H1 (cell line): Measurements from ENCODE around the gene FOXD4L6. TPM values are rescaled to one million over a fixed set of nuclear protein-coding genes. Genes with fewer than 3 reads are reported as not detected.
"Not testable (repeated sequence)": the region's sequence is repeated elsewhere in the genome, so short reads cannot be mapped to it uniquely, and the experiment has no call there.

Source experiments
- CTCF ChIA-PET: fragments of 300-600 bp; sonication (Branson Sonifier 250); formaldehyde crosslinking; loops from one replicate; lab custom pipeline; 2021; ENCODE audit not compliant: partially characterized antibody; lab: Charles Lee
- POLR2A ChIA-PET: fragments of 300-600 bp; sonication (Branson Sonifier 250); formaldehyde crosslinking; loops from one replicate; lab custom pipeline; 2021; ENCODE audit warnings: inconsistent platforms; ENCODE audit not compliant: partially characterized antibody; lab: Charles Lee
- DNase-seq, 2 experiments: peaks; one replicate each; pipeline versions ENCODE4 v3.0.0 to v3.0.0-alpha.2; 2010 to 2022; ENCODE audit warnings: low spot score in 2 of 2, low read depth in 1 of 2, mixed read lengths in 1 of 2
- FAIRE-seq: peaks from 2 replicates; lab custom pipeline; 2011; peaks lifted over from hg19 to GRCh38; lab: Jason Lieb, UNC
- H2AFZ ChIP-seq: 2 replicates; pipeline ENCODE4 v1.8.1; 2012; ENCODE audit warnings: low read length, inconsistent platforms
- H2AK5ac ChIP-seq: 2 replicates; pipeline ENCODE4 v1.6.1; 2013; ENCODE audit warnings: low read depth, low read length
- H2BK120ac ChIP-seq: replicated peaks from 2 replicates; pipeline ENCODE3; 2013; ENCODE audit warnings: low read depth, low read length, inconsistent platforms
- H2BK12ac ChIP-seq: 2 replicates; pipeline ENCODE4 v1.6.1; 2013; ENCODE audit warnings: low read depth, low read length
- H2BK15ac ChIP-seq: 2 replicates; pipeline ENCODE4 v1.6.1; 2013; ENCODE audit warnings: low read length
- H2BK20ac ChIP-seq: 2 replicates; pipeline ENCODE4 v1.6.1; 2013; ENCODE audit warnings: low read length
- H2BK5ac ChIP-seq: 2 replicates; pipeline ENCODE4 v1.6.1; 2013; ENCODE audit warnings: low read depth, low read length
- H3K14ac ChIP-seq: 2 replicates; pipeline ENCODE4 v1.6.1; 2013; ENCODE audit warnings: inconsistent platforms; ENCODE audit not compliant: insufficient read length
- H3K18ac ChIP-seq: 2 replicates; pipeline ENCODE4 v1.6.1; 2013; ENCODE audit warnings: low read length; ENCODE audit errors: extremely low read depth
- H3K23ac ChIP-seq: 2 replicates; pipeline ENCODE4 v1.6.1; 2013; ENCODE audit warnings: inconsistent platforms; ENCODE audit not compliant: insufficient read length
- H3K23me2 ChIP-seq: 2 replicates; pipeline ENCODE4 v1.6.1; 2013; ENCODE audit warnings: low read depth, low read length
- H3K27ac ChIP-seq: 2 replicates; pipeline ENCODE4 v1.6.1; 2011; ENCODE audit warnings: low read depth, low read length, inconsistent platforms
- H3K27me3 ChIP-seq, 4 experiments: replicated peaks in 1 of 4; 1 replicate in 1 of 4; 2 replicates in 3 of 4; pipeline versions ENCODE4 v1.6.1 to v1.8.1; 2011 to 2013; ENCODE audit warnings: low read length in 3 of 4, mild to moderate bottlenecking in 3 of 4, inconsistent platforms in 2 of 4, mixed read lengths in 2 of 4, moderate library complexity in 1 of 4; ENCODE audit not compliant: control insufficient read depth in 3 of 4, insufficient read depth in 3 of 4; ENCODE audit errors: extremely low read depth in 1 of 4
- H3K36me3 ChIP-seq, 4 experiments: 2 replicates each; pipeline versions ENCODE4 v1.6.1 to v1.8.1; 2011 to 2013; ENCODE audit warnings: mild to moderate bottlenecking in 4 of 4, low read length in 3 of 4, moderate library complexity in 2 of 4, control low read depth in 1 of 4, inconsistent platforms in 1 of 4; ENCODE audit not compliant: insufficient read depth in 4 of 4, control insufficient read depth in 2 of 4
- H3K4ac ChIP-seq: replicated peaks from 2 replicates; pipeline ENCODE3; 2013; ENCODE audit warnings: low read length, low read depth, mixed read lengths, inconsistent platforms; ENCODE audit not compliant: insufficient read length
- H3K4me1 ChIP-seq, 4 experiments: replicated peaks in 1 of 4; 1 replicate in 1 of 4; 2 replicates in 3 of 4; pipeline versions ENCODE4 v1.6.1 to v1.8.1; 2011 to 2013; ENCODE audit warnings: low read length in 3 of 4, inconsistent platforms in 2 of 4, mixed read lengths in 1 of 4; ENCODE audit not compliant: insufficient read depth in 4 of 4, control insufficient read depth in 3 of 4
- H3K4me2 ChIP-seq, 2 experiments: 2 replicates each; pipeline versions ENCODE4 v1.6.1 to v1.8.1; 2011 to 2013; ENCODE audit warnings: low read depth in 2 of 2, low read length in 2 of 2, control low read depth in 1 of 2, inconsistent platforms in 1 of 2, mild to moderate bottlenecking in 1 of 2; ENCODE audit not compliant: insufficient read depth in 1 of 2
- H3K4me3 ChIP-seq, 4 experiments: fragments of 200-600, 300-600 bp in 1 of 4; sonication (generic), shearing (Covaris generic), sonication (Bioruptor Twin) in 1 of 4; 2 replicates each; pipeline versions ENCODE4 v1.5.1 to v1.8.1; 2011 to 2016; ENCODE audit warnings: low read length in 4 of 4, low read depth in 3 of 4, control low read depth in 2 of 4, inconsistent platforms in 2 of 4, mild to moderate bottlenecking in 2 of 4, mixed read lengths in 1 of 4, moderate library complexity in 1 of 4; ENCODE audit not compliant: insufficient read depth in 2 of 4; ENCODE audit errors: extremely low read depth in 1 of 4
- H3K56ac ChIP-seq: replicated peaks from 2 replicates; pipeline ENCODE3; 2013; ENCODE audit warnings: low read depth, mild to moderate bottlenecking, mixed read lengths, low read length, inconsistent platforms; ENCODE audit not compliant: insufficient read length
- H3K79me1 ChIP-seq: 2 replicates; pipeline ENCODE4 v1.6.1; 2013; ENCODE audit warnings: low read depth, low read length, control low read depth
- H3K79me2 ChIP-seq, 2 experiments: 2 replicates each; pipeline versions ENCODE4 v1.6.1 to v1.8.1; 2012 to 2013; ENCODE audit warnings: low read length in 2 of 2, mild to moderate bottlenecking in 2 of 2, inconsistent platforms in 1 of 2; ENCODE audit not compliant: insufficient read depth in 2 of 2, control insufficient read depth in 1 of 2
- H3K9ac ChIP-seq, 4 experiments: replicated peaks in 1 of 4; 1 replicate in 1 of 4; 2 replicates in 3 of 4; pipeline versions ENCODE4 v1.6.1 to v1.8.1; 2011 to 2013; ENCODE audit warnings: low read depth in 3 of 4, low read length in 3 of 4, control low read depth in 2 of 4, mild to moderate bottlenecking in 2 of 4, moderate library complexity in 2 of 4, inconsistent platforms in 1 of 4; ENCODE audit errors: extremely low read depth in 1 of 4
- H3K9me3 ChIP-seq, 2 experiments: 2 replicates each; pipeline versions ENCODE4 v1.6.1 to v1.8.1; 2012 to 2013; ENCODE audit warnings: mild to moderate bottlenecking in 2 of 2, moderate library complexity in 2 of 2, control low read depth in 1 of 2, inconsistent platforms in 1 of 2, low read depth in 1 of 2, low read length in 1 of 2, mixed read lengths in 1 of 2; ENCODE audit not compliant: insufficient read depth in 2 of 2
- H4K20me1 ChIP-seq, 2 experiments: replicated peaks in 1 of 2; 2 replicates each; pipeline versions ENCODE3 to v1.8.1; 2011 to 2013; ENCODE audit warnings: inconsistent platforms in 2 of 2, low read length in 2 of 2, mild to moderate bottlenecking in 1 of 2; ENCODE audit not compliant: insufficient read depth in 2 of 2, control insufficient read depth in 1 of 2
- H4K5ac ChIP-seq: 2 replicates; pipeline ENCODE4 v1.6.1; 2013; ENCODE audit warnings: low read length, low read depth, mixed read lengths, inconsistent platforms; ENCODE audit not compliant: insufficient read length
- H4K8ac ChIP-seq: 2 replicates; pipeline ENCODE4 v1.8.0; 2013; ENCODE audit warnings: mild to moderate bottlenecking, moderate library complexity, low read length, inconsistent platforms; ENCODE audit not compliant: insufficient read depth; ENCODE audit errors: extremely low read depth
- H4K91ac ChIP-seq: replicated peaks from 2 replicates; pipeline ENCODE3; 2013; ENCODE audit warnings: low read length, mixed read lengths, inconsistent platforms; ENCODE audit not compliant: insufficient read length
- WGBS, 2 experiments: shearing (Covaris generic) in 1 of 2; methylation state at CpG; one replicate each; pipeline versions ENCODE4 v1.1.6 to v1.1.7; 2013 to 2015; ENCODE audit warnings: low lambda C conversion rate in 2 of 2, mixed read lengths in 2 of 2, inconsistent platforms in 1 of 2, low coverage in 1 of 2, missing lambda C conversion rate in 1 of 2; ENCODE audit not compliant: insufficient replicate concordance in 2 of 2, insufficient coverage in 1 of 2, insufficient read length in 1 of 2; ENCODE audit errors: extremely low coverage in 1 of 2, missing lambda C conversion rate in 1 of 2; 5-methylcytosine and 5-hydroxymethylcytosine counted together
- polyA plus RNA-seq, 7 experiments: library from polyadenylated mRNA; depleted of rRNA in 3 of 7; stranded (reverse) in 5 of 7; unstranded in 2 of 7; fragments of >200 nt in 5 of 7; fragments of 200-250 nt in 2 of 7; gene quantifications; 1 replicate in 5 of 7; 2 replicates in 1 of 7; 4 replicates in 1 of 7; pipeline versions ENCODE4 v1.2.1 to v1.2.3, GENCODE V29; 2011 to 2013; ENCODE audit warnings: missing spikeins in 2 of 7, mixed read lengths in 2 of 7
- total RNA-seq: library from RNA; stranded (reverse); fragmentation: NEBNext Ultra II Directional; extraction: Animal tissue kit (Norgen Biotek cat#: 25700); gene quantifications from 2 replicates; pipeline ENCODE4 v1.2.1, GENCODE V29; 2021

Gene FOXD4L6
- total and polyA plus RNA-seq, 2 of the 8 experiments (the other 6 are each of a cell fraction or from before 2014, with no cell fraction given): 0.13 TPM; not detected in 1

- H2AK5ac ChIP-seq, H2BK15ac ChIP-seq, H2AFZ ChIP-seq, H3K56ac ChIP-seq, H3K4ac ChIP-seq, H3K9ac ChIP-seq, CTCF ChIA-PET, H3K4me1 ChIP-seq, H3K9me3 ChIP-seq, H3K23ac ChIP-seq, H3K36me3 ChIP-seq, H2BK120ac ChIP-seq, H3K79me1 ChIP-seq, H4K91ac ChIP-seq, H2BK20ac ChIP-seq, H2BK5ac ChIP-seq, H2BK12ac ChIP-seq, H4K20me1 ChIP-seq, H4K8ac ChIP-seq, DNase-seq, H3K23me2 ChIP-seq, H3K27ac ChIP-seq, FAIRE-seq, H3K4me3 ChIP-seq, H3K79me2 ChIP-seq, H3K14ac ChIP-seq, H3K27me3 ChIP-seq, H3K4me2 ChIP-seq, POLR2A ChIA-PET, H4K5ac ChIP-seq, H3K18ac ChIP-seq: not testable (repeated sequence)
- no CpG with 5 or more reads among the region's 14 CpGs for WGBS, 2 experiments
Measured at GRCh38 chr9:41113348-41113747, 15.1 kb downstream of the FOXD4L6 start.

GRCh38 chr9:41111414-41111813 lies 17.1 kb downstream of the FOXD4L6 start:
- H2BK20ac ChIP-seq, H3K79me1 ChIP-seq, H3K9ac ChIP-seq, H3K4me3 ChIP-seq, H4K5ac ChIP-seq, H2AK5ac ChIP-seq, H3K23me2 ChIP-seq, H3K9me3 ChIP-seq, CTCF ChIA-PET, H3K27me3 ChIP-seq, H4K91ac ChIP-seq, H4K8ac ChIP-seq, H4K20me1 ChIP-seq, H2BK15ac ChIP-seq, H3K36me3 ChIP-seq, H3K23ac ChIP-seq, H2AFZ ChIP-seq, H3K4me2 ChIP-seq, FAIRE-seq, H3K4me1 ChIP-seq, POLR2A ChIA-PET, H2BK12ac ChIP-seq, H2BK120ac ChIP-seq, H3K18ac ChIP-seq, H3K27ac ChIP-seq, H2BK5ac ChIP-seq, DNase-seq, H3K56ac ChIP-seq, H3K79me2 ChIP-seq, H3K4ac ChIP-seq, H3K14ac ChIP-seq: not testable (repeated sequence)
- WGBS, 2 experiments: 79% methylated on average over 11 of the region's 12 CpGs; no CpG with 5 or more reads in 1 of the 2 experiments
